Dedifferentiated amniotic fluid mesenchymal stem cell (primary cell): Measurements from ENCODE around the gene ALDOC.

Experiments
- DNase-seq: peaks from one replicate; pipeline ENCODE4 v3.0.0-alpha.2; 2016; ENCODE audit errors: extremely low spot score

Gene ALDOC

DNA sequence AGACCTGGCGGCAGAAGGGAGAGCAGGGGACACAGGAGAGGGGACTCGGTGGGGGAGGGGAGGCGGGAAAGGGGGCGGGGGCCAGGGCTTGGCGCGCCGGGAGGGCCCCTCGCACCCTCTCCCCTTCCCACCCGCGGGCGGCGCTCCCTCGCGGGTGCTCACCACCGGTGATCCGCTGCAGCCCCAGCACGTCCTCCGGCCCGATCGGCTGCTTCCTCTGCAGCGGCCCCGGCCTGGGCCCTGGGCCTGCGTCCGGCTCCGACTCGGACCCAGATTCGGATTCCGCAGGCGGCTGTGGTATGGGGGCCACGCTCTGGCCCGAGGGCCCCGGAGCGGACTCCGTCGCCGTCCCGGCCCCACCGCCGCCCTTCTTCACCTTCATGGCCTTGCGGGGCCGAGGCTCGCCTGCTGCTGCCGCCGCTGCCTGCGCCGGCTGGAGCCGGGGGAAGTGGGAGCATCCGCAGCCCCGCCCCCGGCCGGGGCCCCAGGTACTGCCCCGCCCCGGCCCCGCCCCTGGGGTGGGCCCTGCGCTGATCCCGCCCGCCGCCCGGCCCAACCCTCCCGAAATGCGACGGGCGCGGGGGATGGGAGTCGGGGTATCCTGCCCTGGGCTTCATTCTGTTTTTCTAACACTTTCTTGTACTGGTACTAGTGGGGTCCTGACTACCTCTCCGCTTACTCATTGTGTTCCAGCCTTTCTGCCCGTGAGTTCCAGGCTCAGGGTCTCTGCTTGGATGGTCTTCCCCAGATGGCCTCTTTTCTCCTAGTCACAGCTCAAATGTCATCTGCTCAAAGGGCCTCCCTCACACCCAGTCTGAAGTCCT lies 24.3 kb downstream of the ALDOC start, which contains the start of gene UNC119:
Gene UNC119, minus strand, starts transcription at position 449 of the 824 bp plus-strand sequence. Its CDS starts 67 bp downstream, at position 382.
- peak; percentile 27 for DNase-seq

DNA sequence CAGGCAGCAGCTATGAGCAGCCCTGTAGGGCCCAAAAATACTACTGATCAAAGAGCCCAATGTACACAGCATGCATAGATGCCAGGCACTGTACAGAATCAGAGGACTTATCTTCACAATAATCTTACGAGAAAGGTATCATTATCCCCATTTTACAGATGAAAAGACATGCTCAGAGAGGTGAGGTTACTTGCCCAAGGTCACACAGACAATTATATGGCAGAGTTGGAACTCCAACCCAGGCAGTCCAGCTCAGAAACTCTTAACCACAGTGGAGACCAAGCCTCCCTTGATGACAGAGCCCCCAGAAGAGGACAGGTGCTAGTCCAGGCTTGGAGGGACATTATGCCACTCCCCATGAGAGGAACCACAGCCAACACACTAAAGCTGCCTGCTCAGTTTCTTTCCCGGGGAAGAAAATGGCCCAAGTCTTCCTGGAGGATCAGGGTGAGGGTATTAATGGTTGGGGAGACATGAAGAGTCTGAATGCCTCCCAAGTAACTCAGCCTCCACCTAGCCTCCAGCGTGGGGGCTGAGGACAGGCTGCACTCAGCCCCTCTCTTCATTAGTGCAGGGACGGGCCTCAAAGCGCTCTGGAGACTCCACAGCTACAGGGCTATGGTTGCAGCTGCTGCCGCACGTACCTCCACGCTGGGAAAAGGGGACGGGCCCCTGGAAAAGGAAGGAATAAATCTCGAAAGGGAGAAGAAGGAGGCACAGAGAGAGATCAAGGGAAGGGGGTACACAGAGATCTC lies 25.1 kb downstream of the ALDOC start:
- DNase-seq, result no peak

DNA sequence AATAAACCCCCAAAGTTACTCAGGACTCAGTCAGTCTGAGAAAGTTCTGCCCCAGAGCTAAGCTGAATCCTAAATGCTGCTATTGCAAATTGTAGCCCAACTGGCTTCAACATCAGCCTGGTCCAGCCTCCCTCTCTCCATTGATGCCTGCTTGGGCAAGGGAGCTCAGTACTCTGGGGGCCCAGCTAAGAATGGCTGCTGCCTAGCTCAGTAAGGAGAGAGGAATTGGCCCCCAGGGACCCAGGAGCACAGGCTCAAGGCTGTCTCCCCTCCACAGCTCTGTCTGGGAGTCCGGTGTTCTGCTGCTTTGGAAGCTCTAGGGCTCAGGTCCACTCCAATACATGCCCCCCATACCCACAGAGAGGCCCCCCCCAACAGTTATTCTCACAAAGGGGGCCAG lies 25.8 kb downstream of the ALDOC start:
- no peak for DNase-seq

DNA sequence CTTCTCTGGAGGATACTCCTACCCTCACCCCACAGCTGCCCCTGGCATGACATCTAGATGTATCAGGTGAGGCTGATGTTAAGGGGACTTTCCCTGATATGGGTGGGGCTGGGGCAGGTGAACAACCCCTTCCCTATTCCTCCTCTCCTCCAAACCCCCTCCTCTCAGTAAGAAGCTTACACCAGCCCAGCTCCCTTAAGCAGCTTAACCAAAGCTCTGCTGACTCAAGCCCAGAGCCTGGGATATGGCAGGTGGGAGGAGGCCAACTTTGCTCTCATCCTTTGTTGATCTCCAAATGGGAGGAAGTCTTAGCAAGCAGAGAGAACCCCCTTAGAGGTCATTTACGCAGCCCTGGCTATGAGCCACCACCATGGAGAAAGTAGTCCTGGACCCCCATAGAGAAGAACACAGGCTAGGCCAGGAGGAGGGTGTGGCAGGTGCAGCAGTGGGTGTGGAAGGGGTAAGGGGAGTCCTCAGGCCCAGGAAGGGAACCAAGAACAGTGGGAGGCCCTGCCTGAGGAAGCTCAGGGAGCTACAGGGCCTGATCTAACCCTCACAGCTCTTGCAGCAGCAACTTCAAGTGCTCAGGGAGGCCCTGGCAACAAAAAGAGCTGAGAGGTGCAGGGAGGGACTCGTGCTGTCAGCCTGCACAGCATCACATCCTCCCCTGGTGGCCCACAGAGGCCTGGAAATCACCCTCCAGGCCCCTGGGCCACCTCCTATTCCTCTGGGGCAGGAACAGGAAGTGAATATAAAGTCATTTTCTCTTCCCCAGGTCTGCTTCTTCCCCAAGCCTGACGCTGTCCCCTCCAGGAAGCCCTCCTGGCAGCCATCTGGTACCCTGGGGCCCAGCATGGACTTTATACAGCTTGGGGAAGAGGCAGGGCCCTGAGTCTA lies 27.2 kb downstream of the ALDOC start:
- DNase-seq, result no peak

DNA sequence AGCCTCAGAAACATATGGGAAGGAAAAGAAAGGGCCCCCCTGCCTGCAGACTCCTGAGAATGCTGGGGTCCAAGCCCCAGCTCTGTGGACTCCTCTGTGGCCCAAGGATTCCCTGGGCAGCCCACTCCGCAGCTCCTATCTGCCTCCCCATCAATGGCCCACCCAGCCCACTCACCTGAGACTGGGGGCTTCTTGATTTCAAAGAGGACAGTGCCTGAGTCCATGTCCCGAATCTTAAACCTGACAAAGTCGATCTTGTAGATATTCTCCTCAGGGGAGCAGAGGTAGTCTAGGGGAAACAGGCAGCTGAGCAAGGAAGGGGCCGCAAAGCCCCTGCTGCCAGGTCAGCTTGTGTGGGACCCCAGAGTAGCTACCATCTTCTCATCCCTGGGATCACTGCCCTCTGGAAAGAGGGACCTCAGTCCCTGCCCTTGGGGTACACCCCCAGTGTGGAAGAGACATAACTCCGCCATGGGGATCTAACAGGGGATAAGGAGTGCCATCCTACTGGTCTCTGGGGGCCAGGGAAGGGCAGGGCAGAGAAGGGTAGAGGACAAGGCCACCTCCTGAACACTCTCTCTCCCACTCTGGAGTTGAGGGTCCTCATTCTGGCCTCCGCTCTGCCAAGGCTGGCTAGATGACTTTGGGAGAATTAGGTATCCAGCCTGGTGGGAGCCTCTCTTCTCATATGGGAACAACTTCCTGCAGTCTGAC lies 28.1 kb downstream of the ALDOC start:
- no peak for DNase-seq

DNA sequence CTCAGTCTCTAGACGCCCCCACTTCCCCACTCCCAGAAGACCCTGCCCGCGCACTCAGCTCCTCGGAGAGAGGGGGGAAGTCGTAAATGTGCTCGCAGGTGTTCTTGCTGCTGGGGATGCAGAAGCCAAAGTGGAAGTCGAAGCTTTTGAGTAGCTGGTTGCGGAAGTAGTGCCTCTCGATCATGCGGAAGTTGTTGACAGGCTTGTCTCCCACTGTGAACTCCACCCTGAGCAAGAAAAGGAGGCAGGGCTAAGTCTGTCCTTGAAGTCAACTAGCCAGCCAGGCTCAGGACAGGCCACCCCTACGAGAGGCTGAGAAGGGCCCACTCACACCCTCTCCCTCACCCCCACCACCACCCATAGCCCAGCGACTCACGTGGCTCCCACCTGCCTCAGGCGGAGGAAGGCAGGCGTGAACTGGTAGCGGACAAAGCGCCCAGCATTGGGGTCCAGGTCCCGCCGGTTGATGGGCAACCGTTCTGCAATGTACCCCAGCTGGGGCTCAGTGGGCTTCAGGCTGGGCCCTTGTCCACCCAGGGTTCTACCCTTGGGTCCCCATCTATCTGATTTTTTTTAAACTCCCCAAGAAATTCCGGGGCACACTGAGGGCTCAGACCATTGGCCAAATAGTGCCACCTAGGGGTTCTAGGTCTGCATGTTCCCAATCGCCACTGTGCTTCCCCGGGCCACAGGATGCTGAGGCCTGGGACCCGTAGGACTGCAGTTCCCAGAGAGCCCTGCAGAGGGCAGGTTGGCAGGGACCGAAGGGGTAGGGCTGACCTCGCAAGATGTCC lies 28.9 kb downstream of the ALDOC start:
- no peak for DNase-seq

DNA sequence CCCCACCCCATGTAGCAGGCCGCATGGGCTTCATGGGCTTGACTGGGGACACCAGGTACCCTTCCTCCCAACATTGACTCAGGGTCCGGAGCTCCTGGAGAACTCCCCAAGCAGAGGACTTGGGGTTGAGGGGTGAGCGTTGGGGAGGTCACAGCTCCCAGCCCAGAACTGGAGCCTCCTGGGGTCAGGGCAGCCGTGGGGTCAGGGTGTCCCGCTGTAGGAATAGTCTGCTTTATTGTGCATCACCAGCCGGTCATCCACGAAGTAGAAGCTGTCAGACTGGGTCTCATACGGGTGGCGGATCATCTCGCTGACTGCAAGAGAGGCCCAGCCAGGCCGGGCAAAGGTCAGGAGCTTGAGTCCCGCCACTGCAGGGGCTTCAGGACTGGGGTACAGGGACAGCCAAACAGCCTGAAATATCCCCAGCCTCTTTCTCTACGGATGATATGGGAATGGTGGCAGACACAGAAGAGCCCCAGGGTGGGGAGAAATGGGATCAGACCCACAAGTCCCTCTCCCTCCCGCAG lies 29.5 kb downstream of the ALDOC start:
- DNase-seq, result no peak

DNA sequence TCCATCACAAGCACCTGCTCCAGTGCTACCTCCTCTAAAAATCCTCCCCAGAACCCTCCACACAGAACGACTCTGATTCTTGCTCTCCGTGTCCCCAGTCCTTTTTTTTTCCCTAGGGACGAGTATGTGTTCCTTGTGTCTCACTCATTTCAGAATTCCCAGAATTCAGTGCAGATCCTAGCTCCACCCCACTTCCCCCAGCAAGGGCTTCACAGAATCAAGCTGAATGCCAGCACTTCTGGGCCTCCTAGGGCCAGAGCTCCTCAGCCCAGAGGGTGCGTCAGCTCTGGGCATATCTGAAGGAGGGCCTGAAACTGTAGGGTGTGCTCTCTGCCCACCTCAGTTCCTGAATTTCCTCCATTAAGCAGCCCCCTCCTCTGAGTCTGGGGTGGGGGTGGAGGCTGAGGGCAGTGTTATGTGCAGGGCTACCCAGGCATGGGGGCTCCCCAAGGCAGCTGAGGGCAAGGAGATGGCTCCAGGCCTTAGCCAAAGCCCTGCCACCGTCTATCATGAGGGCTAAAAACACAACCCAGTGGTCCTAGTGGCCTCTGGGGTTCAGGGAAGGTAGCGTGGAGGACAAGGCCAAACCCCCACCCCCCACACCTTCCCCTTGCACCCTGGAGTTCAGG lies 30.8 kb downstream of the ALDOC start:
- no peak for DNase-seq

DNA sequence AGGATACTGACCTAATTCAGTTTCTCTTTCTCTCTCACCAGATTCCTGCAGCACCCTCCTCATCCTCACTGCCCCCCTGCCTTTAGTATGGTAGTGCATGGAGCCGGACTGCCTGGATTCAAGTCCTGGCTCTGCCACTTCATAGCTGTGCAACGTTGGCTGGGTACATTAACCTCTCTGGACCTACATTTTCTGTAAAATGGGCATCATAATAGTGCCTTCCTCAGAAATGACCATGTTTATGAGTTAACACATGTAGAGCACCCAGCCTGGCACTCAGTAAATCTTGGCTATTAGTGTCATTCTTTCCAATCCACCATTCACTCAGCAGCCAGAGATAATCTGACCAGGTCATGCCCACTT lies 31.6 kb downstream of the ALDOC start:
- DNase-seq, result no peak

DNA sequence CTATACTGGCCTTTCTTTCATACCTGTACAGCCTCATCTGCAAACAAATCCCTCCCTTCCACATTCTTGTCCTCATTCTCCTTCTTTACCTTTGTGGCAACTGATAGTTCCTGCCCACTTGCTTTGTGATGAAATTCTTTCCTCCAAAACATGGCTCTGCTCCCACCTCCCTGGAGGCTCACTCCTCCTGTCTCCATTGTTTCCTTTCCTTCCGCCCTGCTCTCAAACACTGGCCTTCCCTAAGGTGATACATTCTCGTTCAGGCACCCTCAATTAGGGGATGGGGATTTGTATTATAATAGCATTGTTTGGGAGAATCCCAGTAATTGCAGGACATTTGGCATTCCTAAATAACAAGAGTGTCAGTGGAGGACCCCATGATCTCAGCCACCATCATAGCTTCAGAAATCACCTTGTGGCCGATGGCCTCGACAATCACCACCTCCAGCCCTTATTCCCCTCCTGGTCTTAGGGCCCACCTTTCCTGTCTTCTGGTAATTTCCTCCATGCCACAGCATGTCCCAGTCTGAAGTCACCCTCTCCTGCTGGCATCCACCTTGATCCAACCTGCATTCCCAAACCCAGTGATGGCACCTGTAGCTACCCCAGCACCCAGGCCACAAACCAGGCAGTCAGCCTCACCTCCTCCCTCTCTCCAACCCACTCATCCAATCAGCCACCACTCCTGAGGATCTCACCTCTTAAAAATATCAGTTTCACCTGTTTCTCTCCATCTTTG lies 32.1 kb downstream of the ALDOC start:
- DNase-seq, result no peak

DNA sequence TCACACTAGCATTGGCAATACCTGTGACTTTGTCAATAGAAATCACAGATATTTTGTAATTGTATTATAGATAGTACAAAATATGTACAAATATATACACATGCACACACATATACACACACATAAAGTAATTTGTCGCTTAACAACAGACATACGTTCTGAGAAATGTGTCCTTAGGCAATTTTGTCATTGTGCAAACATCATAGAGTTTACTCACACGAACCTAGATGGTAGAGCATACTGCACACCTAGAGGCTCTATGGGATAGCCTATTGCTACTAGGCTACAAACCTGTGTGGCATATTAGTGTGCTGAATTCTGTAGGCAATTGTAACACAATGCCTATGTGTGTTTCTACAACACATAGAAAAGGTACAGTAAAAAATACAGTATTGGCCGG lies 35.3 kb downstream of the ALDOC start:
- DNase-seq, result no peak

DNA sequence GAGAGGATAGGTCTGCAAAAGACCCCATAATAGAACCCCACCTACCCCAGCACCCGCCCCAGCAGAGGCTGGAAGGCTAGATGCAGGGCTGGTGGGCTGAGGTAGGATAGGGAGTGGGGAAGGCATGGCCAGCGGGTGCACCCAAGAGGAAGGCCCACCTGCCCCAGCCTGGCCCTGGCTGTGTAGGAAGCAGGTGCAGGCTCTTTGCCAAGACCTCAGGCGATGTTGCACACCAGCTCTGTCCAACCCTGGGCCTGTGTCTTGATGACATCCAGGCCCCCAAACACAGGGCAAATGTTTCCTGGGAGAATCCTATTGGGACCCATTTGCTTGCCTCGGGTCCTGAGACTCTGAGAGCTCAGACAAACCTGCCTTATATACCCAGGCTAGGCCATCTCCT lies 36.5 kb downstream of the ALDOC start:
- DNase-seq, result no peak

DNA sequence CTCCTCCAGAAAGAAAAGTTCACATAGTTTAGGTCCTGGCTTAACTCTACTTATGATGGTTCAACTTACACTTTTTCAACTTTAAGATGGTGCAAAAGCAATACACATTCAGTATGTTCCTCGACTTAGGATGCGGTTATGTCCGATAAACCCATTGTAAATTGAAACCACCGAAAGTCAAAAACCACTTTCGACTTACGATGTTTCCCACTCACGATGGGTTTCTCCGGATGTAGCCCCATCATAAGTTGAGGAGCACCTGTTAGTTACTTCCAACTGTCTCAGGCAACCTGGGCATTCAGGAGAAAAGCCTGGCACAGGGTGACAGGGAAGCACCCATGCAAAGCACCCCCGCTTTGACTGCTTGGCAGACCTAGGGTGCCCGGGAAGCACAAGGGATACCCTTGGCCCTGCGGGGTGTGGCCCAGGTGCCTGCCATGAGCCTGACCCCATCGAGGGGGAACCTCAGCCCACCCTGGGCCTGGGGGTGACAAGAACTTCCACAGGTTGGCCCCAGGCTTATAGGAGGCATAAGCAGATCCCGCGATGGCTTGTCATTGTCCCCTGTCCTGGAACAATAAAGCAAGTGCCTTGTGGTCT lies 38.3 kb downstream of the ALDOC start:
- DNase-seq, result no peak

DNA sequence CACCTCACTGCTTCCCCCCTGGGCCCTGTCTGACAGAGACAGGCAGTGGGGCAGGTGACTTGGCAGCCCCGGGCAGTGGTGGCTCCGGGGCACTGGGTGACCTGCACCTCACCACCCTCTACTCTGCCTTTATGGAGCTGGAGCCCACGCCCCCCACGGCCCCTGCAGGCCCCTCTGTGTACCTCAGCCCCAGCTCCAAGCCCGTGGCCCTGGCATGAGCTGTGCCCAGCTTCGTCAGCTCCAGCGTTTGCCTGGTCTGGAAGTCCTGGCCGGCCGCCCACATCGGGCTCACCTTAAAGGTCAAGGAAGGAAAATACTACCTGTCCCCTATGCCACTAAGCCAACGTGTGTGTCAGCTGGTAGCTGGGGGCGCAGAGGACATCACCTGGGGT lies 39.5 kb downstream of the ALDOC start:
- no peak for DNase-seq

DNA sequence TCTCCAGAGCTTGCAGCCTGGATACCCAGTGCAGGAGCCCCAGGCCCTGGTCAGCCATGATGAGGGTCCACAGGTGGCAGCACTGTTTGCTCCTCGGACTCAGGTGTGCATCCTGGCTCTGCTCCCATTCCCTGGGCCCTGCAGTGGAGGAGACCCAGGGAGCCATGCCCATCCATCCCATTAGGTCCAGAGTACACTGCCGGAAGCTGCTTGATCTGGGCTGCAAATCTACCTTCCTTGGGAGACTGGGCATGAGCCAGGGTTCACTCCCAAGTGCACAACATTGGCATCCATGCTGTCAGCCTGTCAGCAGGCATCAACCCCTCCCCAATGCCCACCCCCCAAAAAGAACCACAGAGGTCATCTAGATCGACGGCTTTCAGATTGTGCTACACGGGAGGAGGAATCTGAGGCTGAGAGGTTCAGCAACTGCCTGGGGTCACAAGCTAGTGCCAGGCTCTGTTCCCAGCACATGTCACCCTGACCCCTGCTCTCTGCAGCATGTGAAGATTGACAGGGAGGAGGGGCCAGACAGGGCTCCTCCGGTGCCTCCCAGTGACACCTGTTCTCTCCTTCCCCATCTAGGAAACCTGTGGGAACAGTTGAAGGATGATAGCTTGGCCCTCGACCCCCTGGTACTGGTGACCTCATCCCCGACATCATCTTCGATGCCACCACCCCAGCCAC lies 40.0 kb downstream of the ALDOC start:
- no peak for DNase-seq

DNA sequence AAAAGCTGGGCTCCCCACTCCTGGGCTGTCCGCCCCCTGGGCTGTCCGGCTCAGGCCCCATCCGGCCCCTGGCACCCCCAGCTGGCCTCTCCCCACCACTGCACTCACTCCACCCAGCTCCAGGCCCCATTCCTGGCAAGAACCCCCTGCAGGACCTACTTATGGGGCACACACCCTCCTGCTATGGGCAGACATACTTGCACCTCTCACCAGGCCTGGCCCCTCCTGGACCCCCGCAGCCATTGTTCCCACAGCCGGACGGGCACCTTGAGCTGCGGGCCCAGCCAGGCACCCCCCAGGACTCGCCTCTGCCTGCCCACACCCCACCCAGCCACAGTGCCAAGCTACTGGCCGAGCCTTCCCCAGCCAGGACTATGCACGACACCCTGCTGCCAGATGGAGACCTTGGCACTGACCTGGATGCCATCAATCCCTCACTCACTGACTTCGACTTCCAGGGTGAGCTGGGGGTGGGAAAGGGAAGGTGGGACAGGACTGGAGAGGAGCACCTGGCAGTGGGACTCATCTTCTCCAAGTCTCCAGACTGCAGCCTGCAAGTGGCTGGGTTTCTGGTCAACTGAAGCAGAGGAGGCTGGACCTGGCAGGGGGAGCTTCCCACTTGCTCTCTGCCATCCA lies 41.8 kb downstream of the ALDOC start:
- DNase-seq, result no peak

DNA sequence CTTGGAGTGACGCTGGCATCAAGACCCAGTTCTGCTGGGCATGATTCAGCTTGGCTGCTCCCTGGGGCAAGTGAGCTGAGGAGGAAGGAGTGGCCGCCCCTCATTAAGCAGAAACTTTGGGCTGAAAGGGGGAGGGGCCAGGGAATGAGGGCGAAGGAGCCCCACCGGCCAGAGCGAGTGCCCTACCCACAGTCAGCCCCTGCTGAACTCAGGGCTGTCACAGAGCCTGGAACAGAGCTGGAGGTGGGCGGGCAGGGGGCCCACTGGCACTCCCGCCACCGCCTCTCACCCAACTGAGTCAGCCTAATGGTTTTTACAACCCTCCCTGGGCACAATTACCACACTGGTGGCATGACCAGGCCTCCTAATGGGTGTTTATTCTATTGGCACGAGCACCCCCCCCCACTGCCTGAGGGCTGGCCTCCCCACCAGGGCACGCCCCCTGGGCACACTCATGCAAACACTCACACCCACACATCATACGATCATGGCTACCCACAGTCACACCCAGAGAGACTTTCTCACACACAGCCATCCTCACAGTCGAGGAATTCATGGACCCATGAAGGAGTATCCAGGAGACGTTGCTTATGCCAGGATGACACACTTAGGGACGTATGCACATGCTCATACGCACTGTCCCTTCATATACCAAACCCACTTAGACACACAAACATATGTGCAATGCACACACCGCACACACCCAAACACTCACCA lies 43.4 kb downstream of the ALDOC start:
- DNase-seq, result no peak
